CD8-positive, alpha-beta memory T cell (primary cell): Measurements from ENCODE around the gene ZNF627. TPM values are rescaled to one million over a fixed set of nuclear protein-coding genes. Genes with fewer than 3 reads are reported as not detected.
"Not testable (repeated sequence)": the region's sequence is repeated elsewhere in the genome, so short reads cannot be mapped to it uniquely, and the experiment has no call there.

Experiments used
- CTCF ChIA-PET: fragments of 350-600 bp; sonication (Branson Sonifier 250); formaldehyde crosslinking; loops from one replicate; lab custom pipeline; 2021; ENCODE audit warnings: antibody characterized with exemption; lab: Charles Lee
- POLR2A ChIA-PET: fragments of 350-600 bp; sonication (Branson Sonifier 250); formaldehyde crosslinking; loops from one replicate; lab custom pipeline; 2021; ENCODE audit warnings: antibody characterized with exemption; lab: Charles Lee
- DNase-seq, 5 donors: peaks; one replicate each; pipeline versions ENCODE4 v3.0.0 to v3.0.0-alpha.2; 2020 to 2022; ENCODE audit warnings: mixed read lengths in 1 of 5
- H3K27ac ChIP-seq: one replicate; pipeline ENCODE4 v1.7.0; 2013; ENCODE audit warnings: low read depth, mild to moderate bottlenecking, low read length, moderate library complexity
- H3K27me3 ChIP-seq: 2 replicates; pipeline ENCODE4 v1.7.0; 2013; ENCODE audit warnings: low read length, mild to moderate bottlenecking; ENCODE audit not compliant: insufficient read depth, poor library complexity, severe bottlenecking
- H3K36me3 ChIP-seq: 2 replicates; pipeline ENCODE4 v1.7.0; 2013; ENCODE audit warnings: mild to moderate bottlenecking, low read length, moderate library complexity; ENCODE audit not compliant: insufficient read depth
- H3K4me1 ChIP-seq: 2 replicates; pipeline ENCODE4 v1.7.0; 2013; ENCODE audit warnings: mild to moderate bottlenecking, low read length, moderate library complexity; ENCODE audit not compliant: insufficient read depth
- H3K4me3 ChIP-seq: 2 replicates; pipeline ENCODE4 v1.7.0; 2013; ENCODE audit warnings: mild to moderate bottlenecking, low read length
- H3K9me3 ChIP-seq: 2 replicates; pipeline ENCODE4 v1.7.0; 2013; ENCODE audit warnings: mild to moderate bottlenecking, low read length
- H3K27ac Mint-ChIP-seq, 8 donors: one replicate each; pipeline ENCODE4 v1.8.0; 2020 to 2021; ENCODE audit warnings: mixed read lengths in 8 of 8, mild to moderate bottlenecking in 6 of 8, inconsistent platforms in 3 of 8, moderate library complexity in 3 of 8
- H3K27me3 Mint-ChIP-seq, 2 donors: one replicate each; pipeline ENCODE4 v1.8.0; 2020 to 2021; ENCODE audit warnings: mixed read lengths in 2 of 2, mild to moderate bottlenecking in 1 of 2, moderate library complexity in 1 of 2
- H3K36me3 Mint-ChIP-seq, 3 donors: one replicate each; pipeline ENCODE4 v1.8.0; 2020 to 2021; ENCODE audit warnings: mixed read lengths in 3 of 3, inconsistent platforms in 1 of 3, mild to moderate bottlenecking in 1 of 3
- H3K4me1 Mint-ChIP-seq, 3 donors: one replicate each; pipeline ENCODE4 v1.8.0; 2020 to 2021; ENCODE audit warnings: mixed read lengths in 3 of 3, inconsistent platforms in 1 of 3, mild to moderate bottlenecking in 1 of 3
- H3K4me3 Mint-ChIP-seq, 7 donors: one replicate each; pipeline ENCODE4 v1.8.0; 2020 to 2021; ENCODE audit warnings: mixed read lengths in 7 of 7, mild to moderate bottlenecking in 6 of 7, moderate library complexity in 4 of 7, inconsistent platforms in 2 of 7
- H3K9me3 Mint-ChIP-seq, 5 donors: one replicate each; pipeline ENCODE4 v1.8.0; 2020 to 2022; ENCODE audit warnings: mixed read lengths in 5 of 5, mild to moderate bottlenecking in 3 of 5, moderate library complexity in 2 of 5, inconsistent platforms in 1 of 5
- polyA plus RNA-seq: library from polyadenylated mRNA; unstranded; fragments of 300-500 nt; fragmentation: Illumina TruSeq; gene quantifications from one replicate; pipeline ENCODE4 v1.2.3, GENCODE V29; 2021
- total RNA-seq, 2 experiments: library from RNA; stranded (reverse); gene quantifications; one replicate each; pipeline ENCODE4 v1.2.3, GENCODE V29; 2021

ZNF627 gene
- total and polyA plus RNA-seq, 3 experiments from 2014 or later = 5.7 to 6.2 (median 6.2) TPM

DNA sequence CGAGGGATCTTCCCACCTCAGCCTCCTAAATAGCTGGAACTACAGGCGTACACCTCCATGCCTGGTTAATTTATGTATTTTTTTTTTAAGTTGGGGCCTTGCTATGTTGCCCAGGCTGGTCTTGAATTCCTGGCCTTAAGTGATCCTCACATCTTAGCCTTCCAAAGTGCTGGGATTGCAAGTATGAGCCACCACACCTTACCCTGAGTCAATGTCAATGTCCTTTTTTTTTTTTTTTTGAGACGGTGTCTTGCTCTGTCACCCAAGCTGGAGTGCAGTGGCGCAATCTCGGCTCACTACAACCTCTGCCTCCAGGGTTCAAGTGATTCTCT, 31.7 kb upstream of the ZNF627 start:
- H3K36me3 Mint-ChIP-seq, H3K4me3 ChIP-seq, CTCF ChIA-PET, POLR2A ChIA-PET, H3K9me3 ChIP-seq, H3K4me1 Mint-ChIP-seq, H3K4me3 Mint-ChIP-seq, H3K27ac Mint-ChIP-seq, H3K36me3 ChIP-seq, H3K9me3 Mint-ChIP-seq, DNase-seq, H3K27me3 ChIP-seq, H3K27me3 Mint-ChIP-seq, H3K4me1 ChIP-seq: not testable (repeated sequence)
- peak overlapping the region; percentile 62 for H3K27ac ChIP-seq

DNA sequence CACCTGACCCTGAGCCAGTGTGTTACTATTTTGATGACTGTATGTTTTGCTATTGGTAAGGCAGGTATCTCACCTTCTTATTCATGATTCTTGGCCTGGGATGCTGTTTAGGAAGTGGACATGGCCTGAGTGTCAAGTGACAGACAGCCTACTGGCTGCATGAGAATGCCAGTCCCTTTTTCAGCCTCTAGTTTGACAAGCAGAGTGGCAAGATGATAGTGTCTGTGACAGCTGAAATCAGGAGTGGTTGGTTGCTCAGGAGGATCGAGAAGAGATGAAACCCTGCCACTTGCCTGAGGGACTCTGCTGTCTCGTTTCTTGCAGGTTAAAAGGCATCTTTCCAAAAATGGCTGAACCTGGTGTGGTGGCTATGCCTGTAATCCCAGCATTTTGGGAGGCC, 31.1 kb upstream of the ZNF627 start:
- ChIA-PET CTCF (no interaction called here), POLR2A (no interaction called here)
- H3K4me1 Mint-ChIP-seq = peaks cover 0 to 1% (median 0%) of the 10 kb centered on the region in 3 donors
- no peak overlapping the region for H3K4me3 Mint-ChIP-seq
- no peak overlapping the region for H3K4me3 ChIP-seq
- H3K27ac ChIP-seq = no peak overlapping the region
- H3K27me3 ChIP-seq = no peaks in the 10 kb centered on the region
- H3K9me3 ChIP-seq = no peaks in the 10 kb centered on the region
- H3K36me3 Mint-ChIP-seq = peaks cover 0 to 2% (median 0%) of the 10 kb centered on the region in 3 donors
- DNase-seq = no peak
- no peaks in the 10 kb centered on the region for H3K27me3 Mint-ChIP-seq
- H3K36me3 ChIP-seq = no peaks in the 10 kb centered on the region
- H3K27ac Mint-ChIP-seq = peak overlapping the region in 1 of 8 donors; percentile 60
- H3K4me1 ChIP-seq = no peaks in the 10 kb centered on the region
- H3K9me3 Mint-ChIP-seq = no peaks in the 10 kb centered on the region

DNA sequence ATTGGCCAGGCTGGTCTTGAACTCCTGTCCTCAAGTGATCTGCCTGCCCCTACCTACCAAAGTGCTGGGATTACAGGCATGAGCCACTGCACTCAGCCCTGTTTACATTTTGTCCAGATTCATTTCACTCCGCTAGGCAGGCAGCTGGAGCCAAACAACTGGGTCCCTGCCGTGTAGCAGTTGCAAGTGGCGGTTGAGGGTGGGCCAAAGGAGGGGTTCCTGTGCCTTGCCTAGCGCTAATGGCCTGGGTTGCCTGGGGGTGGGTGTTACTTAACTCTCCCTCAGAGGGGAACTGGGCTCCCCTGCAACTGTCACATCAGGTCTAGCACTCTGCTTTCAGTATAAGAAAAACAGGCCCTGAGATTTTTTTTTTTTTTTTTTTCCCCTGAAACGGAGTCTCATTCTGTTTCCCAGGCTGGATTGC, 27.2 kb upstream of the ZNF627 start:
- Mint-ChIP-seq H3K27me3 (no peaks in the 10 kb centered on the region), H3K27ac (no peak overlapping the region), H3K4me1 (peaks cover 0 to 3% (median 0%) of the 10 kb centered on the region in 3 donors), H3K36me3 (peaks cover 0 to 4% (median 0%) of the 10 kb centered on the region in 3 donors), H3K4me3 (no peak overlapping the region), H3K9me3 (no peaks in the 10 kb centered on the region)
- Histone ChIP-seq H3K27ac (peak overlapping the region; percentile 1), H3K27me3 (no peaks in the 10 kb centered on the region), H3K9me3 (no peaks in the 10 kb centered on the region), H3K4me3 (no peak overlapping the region), H3K4me1 (no peaks in the 10 kb centered on the region), H3K36me3 (no peaks in the 10 kb centered on the region)
- ChIA-PET CTCF (no interaction called here), POLR2A (no interaction called here)
- no peak for DNase-seq

DNA sequence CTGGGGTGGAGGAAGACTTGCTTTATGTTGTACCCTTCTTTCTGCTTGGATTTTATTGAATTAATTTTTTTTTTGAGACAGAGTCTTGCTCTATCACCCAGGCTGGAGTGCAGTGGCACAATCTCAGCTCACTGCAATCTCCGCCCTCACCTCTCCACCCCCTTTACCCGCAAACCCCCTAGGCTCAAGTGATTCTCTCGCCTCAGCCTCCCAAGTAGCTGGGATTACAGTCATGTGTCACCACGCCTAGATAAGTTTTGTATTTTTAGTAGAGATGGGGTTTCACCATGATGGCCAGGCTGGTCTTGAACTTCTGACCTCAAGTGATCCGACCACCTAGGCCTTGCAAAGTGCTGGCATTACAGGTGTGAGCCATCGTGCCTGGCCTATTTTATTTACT, 23.9 kb upstream of the ZNF627 start:
- POLR2A ChIA-PET, H3K9me3 Mint-ChIP-seq, H3K36me3 ChIP-seq, H3K27me3 ChIP-seq, H3K4me3 ChIP-seq, H3K27ac ChIP-seq, H3K9me3 ChIP-seq, H3K27me3 Mint-ChIP-seq, DNase-seq, H3K4me3 Mint-ChIP-seq: not testable (repeated sequence)
- Mint-ChIP-seq H3K27ac (peak overlapping the region in 1 of 8 donors; percentile 54), H3K36me3 (peaks cover 0 to 18% (median 1%) of the 10 kb centered on the region in 3 donors), H3K4me1 (peaks cover 5 to 20% (median 6%) of the 10 kb centered on the region in 3 donors)
- CTCF ChIA-PET = interaction anchor here (1.1 to 1.6 kb wide), 2 partner anchors 9 to 15 kb away, joined by 3 to 5 read pairs; no protein-coding TSS in a partner anchor
- peaks cover 11% of the 10 kb centered on the region for H3K4me1 ChIP-seq

DNA sequence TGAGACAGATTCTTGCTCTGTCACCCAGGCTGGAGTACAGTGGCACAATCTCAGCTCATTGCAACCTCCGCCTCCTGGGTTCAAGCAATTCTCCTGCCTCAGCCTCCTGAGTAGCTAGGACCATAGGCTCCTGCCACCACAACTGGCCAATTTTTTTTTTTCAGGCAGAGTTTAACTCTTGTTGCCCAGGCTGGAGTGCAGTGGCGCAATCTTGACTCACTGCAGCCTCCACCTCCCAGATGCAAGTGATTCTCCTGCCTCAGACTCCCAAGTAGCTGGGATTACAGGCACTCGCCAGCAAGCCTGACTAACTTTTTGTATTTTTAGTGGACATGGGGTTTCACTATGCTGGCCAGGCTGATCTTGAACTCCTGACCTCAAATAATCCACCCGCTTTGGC, 23.5 kb upstream of the ZNF627 start:
- H3K4me1 Mint-ChIP-seq = peaks cover 5 to 23% (median 6%) of the 10 kb centered on the region in 3 donors
- CTCF ChIA-PET = interaction anchor here (1.6 kb wide), 1 partner anchor 9 kb away, joined by 3 read pairs; no protein-coding TSS in a partner anchor
- H3K9me3 Mint-ChIP-seq, H3K36me3 ChIP-seq, H3K27me3 Mint-ChIP-seq, H3K27ac ChIP-seq, H3K27me3 ChIP-seq, DNase-seq, H3K9me3 ChIP-seq, H3K4me3 Mint-ChIP-seq, H3K4me3 ChIP-seq, POLR2A ChIA-PET: not testable (repeated sequence)
- peaks cover 16% of the 10 kb centered on the region for H3K4me1 ChIP-seq
- peaks cover 0 to 18% (median 1%) of the 10 kb centered on the region in 3 donors for H3K36me3 Mint-ChIP-seq
- peak overlapping the region in 1 of 8 donors; percentile 61 for H3K27ac Mint-ChIP-seq

DNA sequence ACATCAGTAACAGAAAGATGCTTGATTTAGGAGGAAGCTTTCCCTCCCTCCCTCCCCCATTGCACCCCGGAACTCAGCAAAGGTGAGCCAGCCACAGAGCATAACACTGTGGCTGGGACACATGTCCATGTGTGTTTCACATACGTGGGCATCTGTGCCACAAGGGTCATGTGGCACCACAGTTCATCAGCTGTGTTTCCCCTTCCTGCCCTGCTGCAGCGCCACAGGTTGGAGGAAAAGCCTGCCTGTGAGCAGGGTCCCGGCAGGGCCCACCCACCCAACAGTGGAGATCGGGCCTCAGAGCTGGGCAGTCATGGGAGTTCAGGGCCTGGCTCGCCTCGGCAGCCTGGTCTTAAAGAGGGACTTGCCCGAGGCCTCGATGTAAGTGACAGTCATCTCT, 22.6 kb upstream of the ZNF627 start:
- no peaks in the 10 kb centered on the region for H3K9me3 ChIP-seq
- H3K36me3 ChIP-seq = no peaks in the 10 kb centered on the region
- Mint-ChIP-seq H3K27me3 (no peaks in the 10 kb centered on the region), H3K9me3 (no peaks in the 10 kb centered on the region), H3K36me3 (peaks cover 0 to 18% (median 1%) of the 10 kb centered on the region in 3 donors), H3K4me1 (peaks cover 6 to 27% (median 7%) of the 10 kb centered on the region in 3 donors), H3K27ac (peak overlapping the region in 2 of 8 donors; percentile 36 to 50), H3K4me3 (no peak overlapping the region)
- H3K27ac ChIP-seq = no peak overlapping the region
- POLR2A ChIA-PET = no interaction called here
- no peaks in the 10 kb centered on the region for H3K27me3 ChIP-seq
- no peak for DNase-seq
- no peak overlapping the region for H3K4me3 ChIP-seq
- H3K4me1 ChIP-seq = peaks cover 23% of the 10 kb centered on the region
- CTCF ChIA-PET = no interaction called here

DNA sequence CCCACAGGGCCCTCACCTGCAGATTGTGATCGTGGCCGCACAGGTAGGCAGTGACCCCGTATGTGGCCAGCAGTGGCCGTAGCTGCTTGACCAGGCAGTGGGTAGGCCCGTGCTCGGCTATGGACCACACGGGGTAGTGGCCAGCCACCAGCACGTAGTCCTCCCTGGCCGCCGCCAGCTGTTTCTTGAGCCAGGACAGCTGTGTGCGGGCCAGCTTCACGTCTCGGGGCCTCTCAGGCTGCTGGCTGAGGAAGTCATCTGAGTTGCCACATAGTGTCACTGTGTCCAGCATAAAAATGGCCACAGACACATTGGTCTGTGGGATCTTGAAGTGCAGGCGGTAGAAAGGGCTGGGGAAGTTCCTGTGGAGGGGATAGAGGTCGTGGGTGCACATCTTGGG, 21.1 kb upstream of the ZNF627 start:
- POLR2A ChIA-PET = interaction anchor here (0.6 kb wide), 1 partner anchor 1149 kb away, joined by 3 read pairs; no protein-coding TSS in a partner anchor
- Mint-ChIP-seq H3K27ac (peak overlapping the region in 3 of 8 donors; percentile 6 to 57 (median 50)), H3K9me3 (no peaks in the 10 kb centered on the region), H3K36me3 (peaks cover 0 to 18% (median 1%) of the 10 kb centered on the region in 3 donors), H3K4me3 (peak overlapping the region in 3 of 7 donors; percentile 41 to 82 (median 52)), H3K27me3 (no peaks in the 10 kb centered on the region), H3K4me1 (peaks cover 12 to 36% (median 12%) of the 10 kb centered on the region in 3 donors)
- Histone ChIP-seq H3K27ac (no peak overlapping the region), H3K36me3 (no peaks in the 10 kb centered on the region), H3K9me3 (no peaks in the 10 kb centered on the region), H3K4me1 (peaks cover 39% of the 10 kb centered on the region), H3K4me3 (no peak overlapping the region), H3K27me3 (no peaks in the 10 kb centered on the region)
- DNase-seq = no peak
- CTCF ChIA-PET = interaction anchor here (1.0 kb wide), 1 partner anchor 15 kb away, joined by 3 read pairs; no protein-coding TSS in a partner anchor

DNA sequence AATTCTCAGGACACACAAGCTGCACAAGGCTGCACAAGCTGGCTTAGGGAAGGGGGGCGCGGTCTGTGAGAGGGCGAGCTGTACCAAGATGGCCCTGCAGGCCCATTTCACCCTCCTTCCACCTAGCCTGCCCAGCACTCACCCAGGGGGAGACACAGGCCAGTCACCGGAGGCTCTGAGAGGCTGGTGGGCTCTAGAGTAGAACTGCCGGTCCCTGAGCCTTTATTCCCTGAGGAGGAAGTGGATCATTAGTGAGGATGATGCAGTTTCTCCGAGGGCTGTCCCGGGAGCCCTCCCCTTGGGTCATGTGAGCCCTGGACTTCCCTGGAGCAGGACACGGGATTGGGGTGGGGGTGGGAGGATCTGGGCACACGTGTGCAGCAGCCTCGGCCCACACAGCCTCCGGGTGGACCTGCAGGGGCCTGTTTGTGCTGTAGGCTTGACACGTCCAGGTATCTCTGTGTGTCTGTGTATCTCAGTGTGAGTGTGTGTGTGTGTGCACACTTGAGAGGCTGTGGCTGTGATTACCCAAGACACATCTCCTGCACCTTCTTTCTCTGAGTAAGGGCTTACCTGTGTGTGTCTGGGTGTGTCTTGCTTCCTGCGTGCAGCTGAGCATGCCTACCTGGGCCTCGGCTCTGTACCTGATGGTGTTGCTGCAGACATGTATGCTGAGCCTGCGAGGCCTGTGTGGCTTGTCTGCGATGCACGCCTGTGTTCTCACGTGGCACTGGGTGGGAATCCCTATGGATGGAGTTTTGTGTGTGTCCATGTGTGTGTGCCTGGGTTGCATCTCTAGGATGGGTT, 19.6 kb upstream of the ZNF627 start, which contains the start of gene ACP5:
Gene ACP5, minus strand, starts transcription at position 195 of the 807 bp plus-strand sequence. CDS start 328 bp downstream, outside the sequence.
- Mint-ChIP-seq H3K4me3 (peak within 1 kb of the TSS; percentile 79 to 89 (median 82)), H3K9me3 (no peaks in the 10 kb centered on the region), H3K36me3 (peaks cover 0 to 18% (median 1%) of the 10 kb centered on the region in 3 donors), H3K27me3 (no peaks in the 10 kb centered on the region), H3K27ac (peak within 1 kb of the TSS; percentile 50 to 93 (median 76)), H3K4me1 (peaks cover 18 to 46% (median 22%) of the 10 kb centered on the region in 3 donors)
- ChIA-PET POLR2A (interaction anchor here (0.5 kb wide), 1 partner anchor 77 kb away, joined by 7 read pairs; no protein-coding TSS in a partner anchor), CTCF (interaction anchor here (2.7 kb wide), 1 partner anchor 18 kb away, joined by 11 read pairs; the partner anchor contains the start of gene ELOF1)
- H3K4me3 ChIP-seq = peak within 1 kb of the TSS; percentile 57
- peak within 1 kb of the TSS; percentile 35 for H3K27ac ChIP-seq
- DNase-seq = peak in 1 of 5 donors; percentile 23
- H3K27me3 ChIP-seq = no peaks in the 10 kb centered on the region
- H3K36me3 ChIP-seq = no peaks in the 10 kb centered on the region
- H3K4me1 ChIP-seq = peaks cover 47% of the 10 kb centered on the region
- no peaks in the 10 kb centered on the region for H3K9me3 ChIP-seq
